Right renal pelvis (tissue), 4 donors: Measurements from ENCODE around the gene SAMHD1. TPM values are rescaled to one million over a fixed set of nuclear protein-coding genes. Genes with fewer than 3 reads are reported as not detected.
"Not testable (repeated sequence)": the region's sequence is repeated elsewhere in the genome, so short reads cannot be mapped to it uniquely, and the experiment has no call there.

Experiments
- DNase-seq, 4 donors: peaks; one replicate each; pipeline ENCODE4 v3.0.0-alpha.2; 2013; ENCODE audit warnings: low read depth in 4 of 4, low spot score in 3 of 4, missing footprints in 1 of 4
- polyA plus RNA-seq, 4 donors: library from polyadenylated mRNA; unstranded; fragments of 120-200 nt; gene quantifications; one replicate each; pipeline ENCODE4 v1.2.1, GENCODE V29; 2013; ENCODE audit not compliant: insufficient read length in 4 of 4

Gene SAMHD1
- polyA plus RNA-seq, 4 donors, result 22.1 to 27.6 (median 25.6) TPM

DNA sequence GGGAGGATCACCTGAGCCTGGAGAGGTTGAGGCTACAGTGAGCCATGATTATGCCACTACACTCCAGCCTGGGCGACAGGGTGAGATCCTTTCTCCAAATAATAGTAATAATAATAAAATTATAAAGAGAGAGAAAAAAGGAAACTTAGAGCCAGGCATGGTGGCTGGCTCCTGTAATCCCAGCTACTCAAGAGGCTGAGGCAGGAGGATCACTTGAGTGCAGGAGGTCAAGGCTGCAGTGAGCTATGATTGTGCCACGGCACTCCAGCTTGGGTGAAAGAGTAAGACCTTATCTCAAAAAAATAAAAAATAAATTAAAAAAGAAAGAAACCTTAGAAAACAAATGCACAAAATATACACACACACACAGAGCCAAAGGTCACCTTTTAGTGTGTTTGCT is 5.2 kb upstream of the SAMHD1 start:
- no peak for DNase-seq

DNA sequence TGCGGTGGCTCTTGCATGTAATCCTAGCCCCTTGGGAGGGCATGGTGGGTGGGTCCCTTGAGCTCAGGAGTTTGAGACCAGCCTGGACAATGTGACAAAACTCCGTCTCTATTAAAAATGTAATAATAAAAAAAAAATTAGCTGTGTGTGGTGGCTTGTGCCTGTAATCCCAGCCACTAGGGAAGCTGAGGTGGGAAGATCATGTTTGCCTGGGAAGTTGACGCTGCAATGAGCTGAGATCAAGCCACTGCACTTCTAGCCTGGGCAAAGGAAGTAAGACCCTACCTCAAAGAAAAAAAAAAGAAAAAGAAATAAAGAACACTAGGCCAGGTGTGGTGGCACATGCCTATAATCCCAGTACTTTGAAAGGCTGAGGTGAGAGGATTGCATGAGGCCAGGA is 4.5 kb upstream of the SAMHD1 start:
- DNase-seq, result no peak

DNA sequence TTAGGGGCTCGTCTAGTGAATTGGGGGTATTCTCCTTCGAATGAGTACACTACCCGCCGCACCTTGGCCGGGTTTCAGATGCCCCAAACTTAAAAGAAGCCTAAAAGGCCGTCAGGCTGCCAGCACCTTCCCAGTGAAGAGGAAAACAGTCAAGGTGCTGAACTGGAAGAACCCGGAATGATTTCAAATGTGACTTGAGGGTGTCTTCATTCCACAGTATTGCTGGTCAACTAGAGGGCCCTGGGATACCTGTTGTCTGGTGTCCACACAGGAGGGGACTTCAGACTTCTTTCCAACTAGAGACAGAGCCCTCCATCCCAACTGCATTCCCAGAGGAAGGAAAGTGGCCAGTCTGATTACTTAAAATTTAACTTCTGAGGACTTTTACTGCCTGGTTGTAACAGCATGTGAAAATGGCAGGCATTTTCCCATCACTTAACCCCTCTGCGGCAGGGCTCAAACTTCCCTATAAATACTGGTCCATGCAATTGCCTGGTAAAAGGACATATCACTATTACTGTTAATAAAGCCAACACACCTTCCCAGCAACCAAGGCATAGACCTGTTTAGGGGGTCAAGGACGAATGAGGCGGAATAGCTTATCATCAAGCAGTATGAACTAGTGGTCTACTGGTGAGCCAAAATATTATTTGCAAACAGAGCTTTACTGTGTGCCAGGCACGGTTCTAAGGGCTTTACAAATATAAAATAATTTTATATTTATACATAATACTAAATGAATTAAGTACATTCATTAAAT is 651 bp upstream of the SAMHD1 start:
- DNase-seq, result peak in 1 of 4 donors; percentile 15

DNA sequence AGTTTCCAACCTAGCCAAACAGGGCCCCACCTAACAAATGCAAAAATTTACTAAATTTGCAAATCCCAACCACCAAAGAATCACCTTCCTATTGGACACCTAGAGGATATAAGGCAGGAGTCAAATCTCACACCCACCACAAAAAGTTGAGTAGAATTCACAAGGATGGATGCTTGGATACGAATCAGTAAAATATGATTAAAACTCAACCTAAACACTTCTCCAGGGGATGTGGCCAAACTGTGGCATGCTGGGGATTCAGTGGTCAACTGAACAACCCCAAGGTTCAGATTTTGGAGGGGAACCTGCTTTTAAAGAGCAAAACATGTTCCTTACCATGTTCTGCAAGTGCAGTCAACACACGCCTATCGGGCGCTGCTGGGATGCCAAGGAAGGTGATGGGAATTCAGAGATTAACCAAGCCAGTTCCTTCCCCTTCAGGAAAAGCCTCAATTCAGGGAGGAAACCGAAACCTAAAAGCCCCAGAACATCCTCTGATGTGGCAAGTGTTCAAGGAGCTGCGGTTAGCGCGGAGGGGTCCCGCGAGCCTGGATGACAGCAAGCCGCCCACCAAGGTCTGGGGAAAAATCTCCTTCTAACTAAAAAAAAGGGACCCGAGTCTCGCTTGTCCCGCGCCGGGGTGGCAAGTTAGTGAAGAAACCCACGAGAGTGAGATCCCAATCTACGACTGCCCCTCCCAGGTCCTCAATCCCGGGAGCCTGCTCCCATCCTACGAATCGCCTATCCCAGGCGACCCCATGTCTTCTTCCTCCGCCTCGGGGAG is 902 bp downstream of the SAMHD1 start:
- DNase-seq, result no peak

DNA sequence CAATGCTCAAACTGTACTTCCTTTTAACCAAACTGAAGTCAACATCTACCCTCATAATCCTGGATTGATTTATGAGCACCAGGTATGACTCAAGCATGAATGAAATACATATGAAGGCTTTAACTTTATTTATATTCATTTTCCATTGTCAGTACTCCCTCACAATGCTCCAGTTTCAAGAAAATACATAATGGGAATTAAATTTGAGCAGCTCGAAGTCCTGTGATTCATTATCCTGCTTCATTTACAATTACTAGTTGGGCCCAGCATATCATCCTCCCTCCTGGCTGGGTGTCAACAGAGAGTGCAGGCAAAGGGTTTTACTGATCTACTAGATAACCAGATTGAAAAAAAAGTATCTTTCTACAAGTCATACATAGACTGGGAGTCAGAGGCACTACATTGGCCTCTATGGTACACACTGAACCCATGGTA is 10.1 kb downstream of the SAMHD1 start:
- DNase-seq, result no peak

DNA sequence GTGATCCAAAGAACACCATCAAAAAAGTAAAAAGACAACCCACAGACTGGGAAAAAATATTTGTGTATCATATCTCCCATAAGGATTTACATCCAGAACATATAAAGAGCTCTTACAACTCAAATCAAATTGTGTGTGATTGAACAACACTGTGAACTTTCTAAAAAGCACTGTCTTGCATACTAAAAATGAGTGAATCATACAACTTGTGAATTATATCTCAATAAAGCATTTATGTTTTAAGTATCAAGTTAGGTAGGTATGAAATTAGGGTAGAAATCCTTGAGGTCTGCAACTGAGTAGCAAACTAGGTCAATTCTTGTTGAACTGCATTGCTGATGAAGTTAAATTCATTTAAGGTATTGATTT is 14.1 kb downstream of the SAMHD1 start:
- DNase-seq, result no peak

GRCh38 chr20:36936761-36937401 is 14.6 kb downstream of the SAMHD1 start:
- not testable (repeated sequence) for DNase-seq

GRCh38 chr20:36936341-36936740 is 15.2 kb downstream of the SAMHD1 start:
- DNase-seq, result no peak

DNA sequence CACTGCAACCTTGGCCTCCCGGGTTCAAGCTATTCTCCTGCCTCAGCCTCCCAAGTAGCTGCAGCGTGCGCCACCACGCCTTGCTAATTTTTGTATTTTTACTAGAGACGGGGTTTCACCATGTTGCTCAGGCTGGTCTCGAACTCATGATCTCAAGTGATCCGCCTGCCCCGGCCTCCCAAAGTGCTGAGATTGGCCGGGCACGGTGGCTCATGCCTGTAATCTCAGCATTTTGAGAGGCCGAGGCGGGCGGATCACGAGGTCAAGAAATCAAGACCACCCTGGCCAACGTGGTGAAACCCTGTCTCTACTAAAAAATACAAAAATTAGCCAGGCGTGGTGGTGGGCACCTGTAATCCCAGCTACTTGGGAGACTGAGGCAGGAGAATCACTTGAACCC is 17.9 kb downstream of the SAMHD1 start:
- DNase-seq, result not testable (repeated sequence)

- DNase-seq, result no peak
Measured at GRCh38 chr20:36932476-36933426, 18.8 kb downstream of the SAMHD1 start.

- DNase-seq, result not testable (repeated sequence)
Measured at GRCh38 chr20:36932067-36932466, 19.4 kb downstream of the SAMHD1 start.

- no peak for DNase-seq
Measured at GRCh38 chr20:36929691-36930090, 21.8 kb downstream of the SAMHD1 start.

DNA sequence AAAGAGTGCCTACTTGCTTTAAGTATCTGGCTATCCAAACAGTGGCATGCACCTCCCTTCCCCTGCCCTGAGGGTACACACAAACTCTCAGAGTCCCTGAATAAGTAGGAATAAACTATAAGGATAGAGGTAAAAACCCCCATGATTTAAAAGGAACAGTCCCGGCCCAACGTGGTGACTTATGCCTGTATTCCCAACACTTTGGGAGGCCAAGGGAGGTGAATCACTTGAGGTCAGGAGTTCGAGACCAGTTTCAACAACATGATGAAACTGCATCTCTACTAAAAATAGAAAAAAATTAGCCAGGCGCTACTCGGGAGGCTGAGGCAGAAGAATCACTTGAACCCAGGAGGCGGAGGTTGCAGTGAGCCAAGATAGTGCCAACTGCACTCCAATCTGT is 22.2 kb downstream of the SAMHD1 start:
- DNase-seq, result no peak

DNA sequence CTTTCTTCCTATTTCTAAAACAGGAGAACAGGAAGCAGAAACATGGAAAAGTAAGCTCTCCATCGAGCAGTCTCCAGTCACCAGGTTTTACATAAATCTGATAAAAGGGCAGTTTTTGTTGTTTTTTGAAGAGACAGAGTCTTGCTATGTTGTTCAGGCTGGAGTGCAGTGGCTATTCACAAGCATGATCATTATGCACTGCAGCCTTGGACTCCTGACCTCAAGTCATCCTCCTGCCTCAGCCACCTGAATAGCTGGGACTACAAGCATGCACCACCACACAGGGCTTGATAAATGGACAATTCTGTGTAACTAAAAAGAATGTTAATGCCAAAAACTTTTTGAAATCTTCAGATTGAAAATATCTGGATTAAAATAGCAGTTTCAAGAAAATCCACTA is 23.8 kb downstream of the SAMHD1 start:
- no peak for DNase-seq

DNA sequence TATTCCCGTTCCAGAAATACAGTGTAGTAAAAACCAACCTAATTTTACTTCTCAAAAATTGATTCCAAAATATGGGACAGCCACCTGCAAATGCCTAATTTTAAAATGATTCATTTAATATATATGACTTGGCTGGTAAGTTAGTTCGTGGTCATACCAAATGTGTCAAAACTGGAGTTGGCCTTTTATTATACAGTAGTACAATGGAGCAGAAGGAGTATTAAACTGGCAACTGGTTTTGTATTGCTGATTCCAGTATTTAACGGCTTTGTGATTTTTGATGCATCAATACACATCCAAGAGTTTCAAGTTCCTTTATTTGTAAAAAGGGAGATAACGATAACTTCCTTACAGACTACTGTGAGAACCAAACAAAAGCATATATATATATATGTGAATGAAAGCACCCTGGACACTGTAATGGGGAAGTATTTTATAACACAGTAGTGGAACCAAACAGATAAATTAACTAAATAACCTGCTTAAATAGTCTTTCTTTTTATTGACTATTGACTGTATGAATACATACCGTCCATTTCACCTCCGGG is 24.8 kb downstream of the SAMHD1 start:
- DNase-seq, result no peak

- no peak for DNase-seq
Measured at GRCh38 chr20:36925234-36925633, 26.3 kb downstream of the SAMHD1 start.

DNA sequence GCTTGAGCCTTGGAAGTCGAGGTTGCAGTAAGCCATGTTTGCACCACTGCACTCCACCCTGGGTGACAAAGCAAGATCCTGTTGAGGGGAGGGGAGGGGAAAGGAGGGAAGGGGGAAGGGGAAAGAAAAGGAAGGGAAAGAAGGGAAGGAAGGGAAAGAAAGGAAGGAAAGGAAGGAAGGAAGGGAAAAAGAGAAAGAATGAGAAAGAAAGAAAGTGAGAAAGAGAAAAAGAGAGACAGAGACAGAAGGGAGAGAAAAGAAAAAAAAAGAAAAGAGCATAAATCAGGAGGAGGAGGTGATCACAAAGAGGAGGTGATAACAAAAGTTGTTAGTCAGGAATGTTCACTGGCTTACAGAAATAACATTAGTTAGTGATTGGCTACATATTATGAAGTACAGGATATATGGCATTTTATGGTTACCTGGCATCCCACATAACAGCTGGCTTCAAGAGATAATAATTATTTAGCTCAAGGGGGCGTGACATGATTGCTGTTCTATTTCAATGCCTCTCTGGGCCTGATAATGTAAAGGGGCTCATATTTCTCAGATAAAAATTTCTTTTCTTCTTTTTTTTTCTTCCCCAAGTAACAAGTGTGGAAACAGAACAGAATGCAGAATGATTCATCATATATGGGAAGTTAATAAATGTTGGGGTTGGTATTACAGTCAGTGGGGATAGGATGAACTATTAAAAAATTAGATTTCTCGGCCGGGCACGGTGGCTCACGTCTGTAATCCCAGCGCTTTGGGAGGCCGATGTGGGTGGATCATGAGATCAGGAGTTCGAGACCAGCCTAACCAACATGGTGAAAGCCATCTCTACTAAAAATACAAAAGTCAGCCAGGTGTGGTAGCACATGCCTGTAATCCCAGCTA is 27.1 kb downstream of the SAMHD1 start:
- no peak for DNase-seq

DNA sequence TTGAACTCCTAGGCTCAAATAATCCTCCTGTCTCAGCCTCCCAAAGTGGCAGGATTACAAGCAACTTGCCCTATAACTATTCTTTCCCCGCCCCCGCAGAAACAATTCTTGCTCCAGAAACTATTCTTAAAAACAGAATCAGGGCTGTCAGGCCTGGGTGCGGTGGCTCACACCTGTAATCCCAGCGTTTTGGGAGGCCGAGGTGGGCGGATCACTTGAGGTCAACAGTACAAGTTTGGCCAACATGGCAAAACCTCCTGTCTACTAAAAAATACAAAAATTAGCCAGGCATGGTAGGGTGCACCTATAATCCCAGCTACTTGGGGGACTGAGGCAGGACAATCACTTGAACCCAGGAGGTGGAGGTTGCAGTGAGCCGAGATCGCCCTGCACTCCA is 31.2 kb downstream of the SAMHD1 start:
- DNase-seq, result no peak

- peak; percentile 23 to 36 (median 32) for DNase-seq
Measured at GRCh38 chr20:36919715-36920333, 31.7 kb downstream of the SAMHD1 start.
